Gastroesophageal sphincter (tissue), 4 donors: ENCODE results near the gene OPCML. TPM values are rescaled to one million over a fixed set of nuclear protein-coding genes. Genes with fewer than 3 reads are reported as not detected.
"Not testable (repeated sequence)": the region's sequence is repeated elsewhere in the genome, so short reads cannot be mapped to it uniquely, and the experiment has no call there.

Experiments
- ATAC-seq: fragments of 150-250 bp; one replicate; pipeline ENCODE4 v1.9.1; 2016; ENCODE audit warnings: mild to moderate bottlenecking, moderate library complexity
- H3K27ac ChIP-seq, 4 donors: fragments of 200-600 bp; sonication (generic) in 3 of 4; 1 replicate in 3 of 4; 2 replicates in 1 of 4; pipeline ENCODE4 v1.5.1; 2016 to 2019
- H3K27me3 ChIP-seq: fragments of 200-600 bp; sonication (generic); one replicate; pipeline ENCODE4 v1.5.1; 2019
- H3K36me3 ChIP-seq, 2 donors: fragments of 200-600 bp; sonication (generic); one replicate each; pipeline ENCODE4 v1.5.1; 2019; ENCODE audit warnings: control low read depth in 1 of 2
- H3K4me1 ChIP-seq, 3 donors: fragments of 200-600 bp; sonication (generic); 1 replicate in 2 of 3; 2 replicates in 1 of 3; pipeline ENCODE4 v1.5.1; 2016 to 2019; ENCODE audit warnings: control low read depth in 2 of 3
- H3K4me3 ChIP-seq, 2 donors: fragments of 200-600 bp; sonication (generic); one replicate each; pipeline ENCODE4 v1.5.1; 2019; ENCODE audit warnings: mild to moderate bottlenecking in 1 of 2, moderate library complexity in 1 of 2
- H3K9me3 ChIP-seq, 3 donors: fragments of 200-600 bp; sonication (generic); one replicate each; pipeline ENCODE4 v1.5.1; 2017 to 2019; ENCODE audit warnings: control low read depth in 2 of 3
- EP300 ChIP-seq: sonication (generic); formaldehyde crosslinking; IDR thresholded peaks from one replicate; pipeline ENCODE4 v1.6.1; 2017; ENCODE audit warnings: antibody characterized with exemption, mild to moderate bottlenecking
- POLR2A ChIP-seq, 2 donors: fragments of 450-650 bp; IDR thresholded peaks; one replicate each; pipeline ENCODE4 v1.6.1; 2017; ENCODE audit warnings: antibody characterized with exemption in 2 of 2, mild to moderate bottlenecking in 2 of 2, moderate library complexity in 1 of 2
- POLR2AphosphoS5 ChIP-seq: sonication (generic); formaldehyde crosslinking; IDR thresholded peaks from one replicate; pipeline ENCODE4 v1.6.1; 2017; ENCODE audit warnings: antibody characterized with exemption
- whole genome bisulfite sequencing, 2 donors: methylation state at CpG; one replicate each; pipeline ENCODE4 v1.1.5; 2018; ENCODE audit warnings: low coverage in 1 of 2; 5-methylcytosine and 5-hydroxymethylcytosine counted together
- total RNA-seq, 4 donors: library from RNA; depleted of rRNA; stranded (reverse); fragments of >200 nt; gene quantifications; one replicate each; pipeline ENCODE4 v1.1.0, GENCODE V29; 2016
- TF ChIP-seq, protein P1 (sequence below), 4 experiments: fragments of 200-600 bp in 2 of 4; fragments of 450-650 bp in 2 of 4; sonication (generic) in 1 of 4; IDR thresholded peaks; one replicate each; pipeline ENCODE4 v1.5.1; 2017 to 2019; ENCODE audit warnings: antibody characterized with exemption in 4 of 4, mild to moderate bottlenecking in 2 of 4, moderate library complexity in 2 of 4

The OPCML gene
- total RNA-seq, 4 donors from 2014 or later = 0.13 to 0.93 (median 0.33) TPM

DNA sequence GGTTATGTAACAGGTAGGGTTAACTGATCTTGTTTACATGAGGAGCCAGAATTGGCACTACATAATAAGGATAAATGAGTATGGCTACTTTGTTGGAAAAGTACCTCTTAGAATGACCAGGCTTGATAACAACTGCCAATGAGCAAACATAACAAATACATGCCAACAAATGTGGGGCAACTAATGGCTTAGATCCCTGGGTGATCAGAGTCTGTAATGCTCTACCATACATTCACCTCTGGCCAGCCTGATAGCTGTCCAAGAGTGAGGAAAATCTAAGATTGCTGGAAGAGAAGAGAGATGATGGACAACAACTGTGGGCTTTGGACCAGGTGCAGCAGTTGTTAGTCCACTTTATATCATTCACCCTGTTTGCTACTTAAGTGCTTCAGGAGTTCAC is 1136.9 kb downstream of the OPCML start:
- Histone ChIP-seq H3K27me3 (peaks cover 3% of the 10 kb centered on the region), H3K9me3 (peaks cover 0 to 18% (median 0%) of the 10 kb centered on the region in 3 donors), H3K27ac (no peak overlapping the region), H3K36me3 (no peaks in the 10 kb centered on the region), H3K4me1 (no peaks in the 10 kb centered on the region), H3K4me3 (no peak overlapping the region)
- no peak for ATAC-seq
- TF ChIP-seq, protein P1, sequence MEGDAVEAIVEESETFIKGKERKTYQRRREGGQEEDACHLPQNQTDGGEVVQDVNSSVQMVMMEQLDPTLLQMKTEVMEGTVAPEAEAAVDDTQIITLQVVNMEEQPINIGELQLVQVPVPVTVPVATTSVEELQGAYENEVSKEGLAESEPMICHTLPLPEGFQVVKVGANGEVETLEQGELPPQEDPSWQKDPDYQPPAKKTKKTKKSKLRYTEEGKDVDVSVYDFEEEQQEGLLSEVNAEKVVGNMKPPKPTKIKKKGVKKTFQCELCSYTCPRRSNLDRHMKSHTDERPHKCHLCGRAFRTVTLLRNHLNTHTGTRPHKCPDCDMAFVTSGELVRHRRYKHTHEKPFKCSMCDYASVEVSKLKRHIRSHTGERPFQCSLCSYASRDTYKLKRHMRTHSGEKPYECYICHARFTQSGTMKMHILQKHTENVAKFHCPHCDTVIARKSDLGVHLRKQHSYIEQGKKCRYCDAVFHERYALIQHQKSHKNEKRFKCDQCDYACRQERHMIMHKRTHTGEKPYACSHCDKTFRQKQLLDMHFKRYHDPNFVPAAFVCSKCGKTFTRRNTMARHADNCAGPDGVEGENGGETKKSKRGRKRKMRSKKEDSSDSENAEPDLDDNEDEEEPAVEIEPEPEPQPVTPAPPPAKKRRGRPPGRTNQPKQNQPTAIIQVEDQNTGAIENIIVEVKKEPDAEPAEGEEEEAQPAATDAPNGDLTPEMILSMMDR (IDR thresholded peaks at IDR 0.05) = no peak
- TF ChIP-seq EP300 = no peak

DNA sequence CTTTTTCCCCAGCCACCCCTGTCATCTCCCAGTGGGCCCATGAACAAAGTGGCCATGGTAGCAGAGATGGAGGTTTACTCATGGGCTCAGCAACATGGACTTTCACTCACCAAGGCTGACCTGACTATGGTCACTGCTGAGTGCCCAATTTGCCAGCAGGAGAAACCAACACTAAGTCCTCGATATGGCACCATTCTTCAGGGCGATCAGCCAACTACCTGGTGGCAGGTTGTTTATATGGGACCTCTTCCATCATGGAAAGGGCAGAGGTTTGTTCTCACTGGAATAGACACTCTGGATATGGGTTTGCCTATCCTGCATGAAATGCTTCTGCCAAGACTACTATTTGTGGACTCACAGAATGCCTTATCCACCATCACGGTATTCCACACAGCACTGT is 1152.8 kb downstream of the OPCML start:
- TF ChIP-seq EP300 = no peak
- no peak for TF ChIP-seq POLR2A (IDR thresholded peaks at IDR 0.05)
- TF ChIP-seq POLR2AphosphoS5 = no peak
- TF ChIP-seq, protein P1 (IDR thresholded peaks at IDR 0.05) = no peak
- Histone ChIP-seq H3K27me3 (no peaks in the 10 kb centered on the region), H3K27ac (no peak overlapping the region), H3K4me1 (no peaks in the 10 kb centered on the region), H3K36me3 (no peaks in the 10 kb centered on the region), H3K9me3 (peaks cover 0 to 18% (median 0%) of the 10 kb centered on the region in 3 donors), H3K4me3 (no peak overlapping the region)
- 95 to 100% methylated on average over 3 of the region's 3 CpGs for WGBS, 2 donors
- no peak for ATAC-seq

DNA sequence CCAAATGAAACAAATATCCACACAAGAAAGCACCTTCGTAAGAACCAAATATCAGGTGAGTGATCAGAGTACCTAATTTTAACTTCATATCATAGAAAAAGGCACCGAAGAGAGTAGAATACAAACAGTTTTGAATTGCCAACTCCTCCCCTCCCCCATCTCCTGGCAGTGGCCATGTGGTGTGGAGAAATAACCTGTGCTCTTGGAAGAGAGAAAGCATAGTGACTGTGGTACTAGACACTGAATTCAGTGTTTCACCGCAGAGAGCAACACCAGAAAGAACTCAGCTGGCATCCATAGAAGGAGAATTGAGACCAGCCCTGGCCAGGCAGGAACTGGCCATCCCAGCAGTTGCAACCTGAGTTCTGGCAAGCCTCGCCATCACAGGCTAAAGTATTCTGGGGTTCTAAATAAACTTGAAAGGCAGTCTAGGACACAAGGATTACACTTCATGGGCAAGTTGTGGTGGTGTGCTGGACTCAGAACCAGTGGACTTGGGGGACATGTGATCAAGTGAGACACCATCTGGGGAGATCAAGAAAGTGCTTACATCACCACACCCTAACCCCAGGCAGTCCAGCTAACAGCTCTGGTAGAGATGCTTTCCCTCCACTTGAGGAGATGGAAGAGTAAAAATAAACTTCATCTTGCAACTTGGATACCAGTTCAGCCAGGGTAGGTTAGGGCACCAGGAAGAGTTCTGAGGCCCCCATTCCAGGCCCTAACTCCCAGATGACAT is 1158.7 kb downstream of the OPCML start:
- Histone ChIP-seq H3K4me1 (no peaks in the 10 kb centered on the region), H3K27ac (no peak overlapping the region), H3K36me3 (no peaks in the 10 kb centered on the region), H3K4me3 (no peak overlapping the region), H3K27me3 (no peaks in the 10 kb centered on the region), H3K9me3 (peaks cover 0 to 4% (median 0%) of the 10 kb centered on the region in 3 donors)
- WGBS, 2 donors = 94 to 95% methylated on average over 2 to 3 of the region's 4 CpGs
- TF ChIP-seq POLR2A (IDR thresholded peaks at IDR 0.05) (no peak), POLR2AphosphoS5 (no peak), EP300 (no peak)
- TF ChIP-seq, protein P1 (IDR thresholded peaks at IDR 0.05) = no peak
- no peak for ATAC-seq

DNA sequence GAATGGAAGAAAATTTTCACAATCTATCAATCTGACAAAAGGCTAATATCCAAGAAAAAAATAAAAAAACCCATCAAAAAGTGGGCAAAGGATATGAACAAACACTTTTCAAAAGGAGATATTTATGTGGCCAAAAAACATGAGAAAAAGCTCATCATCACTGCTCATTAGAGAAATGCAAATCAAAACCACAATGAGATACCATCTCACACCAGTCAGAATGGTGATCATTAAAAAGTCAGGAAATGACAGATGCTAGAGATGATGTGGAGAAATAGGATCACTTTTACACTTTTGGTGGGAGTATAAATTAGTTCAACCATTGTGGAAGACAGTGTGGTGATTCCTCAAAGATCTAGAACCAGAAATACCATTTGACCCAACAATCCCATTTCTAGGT is 1162.2 kb downstream of the OPCML start:
- H3K27ac ChIP-seq, ATAC-seq, H3K36me3 ChIP-seq, H3K9me3 ChIP-seq, H3K27me3 ChIP-seq, H3K4me1 ChIP-seq, H3K4me3 ChIP-seq: not testable (repeated sequence)

DNA sequence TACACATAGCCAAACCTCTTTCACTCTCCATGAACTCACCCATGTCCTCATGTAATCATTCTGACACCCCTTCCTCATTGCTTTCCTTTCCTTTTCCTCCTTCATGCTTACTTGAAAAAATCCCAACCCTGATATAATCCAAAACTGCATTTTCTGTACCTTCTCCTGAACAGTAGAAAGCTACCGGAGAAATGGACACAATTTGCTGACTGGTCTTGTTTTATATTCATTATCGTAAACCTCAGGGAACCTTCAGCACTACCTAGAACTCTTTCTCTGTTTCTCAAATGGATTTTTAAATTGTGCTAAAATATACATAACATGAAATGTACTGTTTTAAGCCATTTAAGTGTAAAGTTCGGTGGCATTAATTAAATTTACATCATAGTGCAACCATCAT is 1165.0 kb downstream of the OPCML start:
- TF ChIP-seq, protein P1 (IDR thresholded peaks at IDR 0.05) = no peak
- TF ChIP-seq POLR2A (IDR thresholded peaks at IDR 0.05) (no peak), POLR2AphosphoS5 (no peak), EP300 (no peak)
- no peak overlapping the region for H3K4me3 ChIP-seq
- no peaks in the 10 kb centered on the region for H3K4me1 ChIP-seq
- H3K36me3 ChIP-seq = no peaks in the 10 kb centered on the region
- no peaks in the 10 kb centered on the region for H3K27me3 ChIP-seq
- peaks cover 0 to 4% (median 0%) of the 10 kb centered on the region in 3 donors for H3K9me3 ChIP-seq
- no peak for ATAC-seq
- no peak overlapping the region for H3K27ac ChIP-seq
- 92% methylated on average over 3 of the region's 3 CpGs for WGBS, 2 donors
